ENCODE measurements around the gene ANKH. TPM values are rescaled to one million over a fixed set of nuclear protein-coding genes. Genes with fewer than 3 reads are reported as not detected.

The ANKH gene
- total RNA-seq, 4 donors from 2014 or later = 31.2 to 55.2 (median 34.7) TPM

DNA sequence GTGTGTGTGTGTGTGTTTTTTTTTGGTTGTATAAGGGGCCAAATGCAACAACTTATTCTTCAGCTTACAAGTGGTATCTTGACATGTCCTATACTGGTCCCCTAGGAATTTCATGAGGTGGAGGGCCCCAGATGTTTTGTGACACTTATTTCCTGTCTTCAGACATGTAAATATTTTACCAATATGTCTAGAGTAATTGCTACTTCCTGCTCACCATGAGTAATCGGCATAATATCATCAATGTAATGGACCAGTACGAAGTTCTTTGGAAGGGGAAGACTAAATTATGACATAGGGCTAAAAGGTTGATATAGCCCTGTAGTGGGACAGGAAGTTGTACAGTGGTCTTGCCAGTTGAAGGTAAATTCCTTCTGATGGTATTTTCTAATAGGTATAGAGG, 210.7 kb downstream of the ANKH start:
- TF ChIP-seq, protein P1, sequence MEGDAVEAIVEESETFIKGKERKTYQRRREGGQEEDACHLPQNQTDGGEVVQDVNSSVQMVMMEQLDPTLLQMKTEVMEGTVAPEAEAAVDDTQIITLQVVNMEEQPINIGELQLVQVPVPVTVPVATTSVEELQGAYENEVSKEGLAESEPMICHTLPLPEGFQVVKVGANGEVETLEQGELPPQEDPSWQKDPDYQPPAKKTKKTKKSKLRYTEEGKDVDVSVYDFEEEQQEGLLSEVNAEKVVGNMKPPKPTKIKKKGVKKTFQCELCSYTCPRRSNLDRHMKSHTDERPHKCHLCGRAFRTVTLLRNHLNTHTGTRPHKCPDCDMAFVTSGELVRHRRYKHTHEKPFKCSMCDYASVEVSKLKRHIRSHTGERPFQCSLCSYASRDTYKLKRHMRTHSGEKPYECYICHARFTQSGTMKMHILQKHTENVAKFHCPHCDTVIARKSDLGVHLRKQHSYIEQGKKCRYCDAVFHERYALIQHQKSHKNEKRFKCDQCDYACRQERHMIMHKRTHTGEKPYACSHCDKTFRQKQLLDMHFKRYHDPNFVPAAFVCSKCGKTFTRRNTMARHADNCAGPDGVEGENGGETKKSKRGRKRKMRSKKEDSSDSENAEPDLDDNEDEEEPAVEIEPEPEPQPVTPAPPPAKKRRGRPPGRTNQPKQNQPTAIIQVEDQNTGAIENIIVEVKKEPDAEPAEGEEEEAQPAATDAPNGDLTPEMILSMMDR (IDR thresholded peaks at IDR 0.05) = no peak
- no peak for TF ChIP-seq POLR2A (IDR thresholded peaks at IDR 0.05)

GRCh38 chr5:14659821-14660607, 211.6 kb downstream of the ANKH start:
- Histone ChIP-seq H3K27ac (no peak overlapping the region), H3K27me3 (no peaks in the 10 kb centered on the region), H3K4me1 (peaks cover 0 to 6% of the 10 kb centered on the region in 2 donors), H3K36me3 (no peaks in the 10 kb centered on the region), H3K9me3 (no peaks in the 10 kb centered on the region), H3K4me3 (replicated peaks in 1 of 3) (no peak overlapping the region)
- TF ChIP-seq, protein P1 (IDR thresholded peaks at IDR 0.05) = no peak
- no peak for TF ChIP-seq POLR2A (IDR thresholded peaks at IDR 0.05)
- DNase-seq = no peak
- intact Hi-C loops (cut with DNase I) = no loop called here
- 96 to 97% methylated on average over 3 of the region's 3 CpGs for WGBS, 2 donors

More for the DNA sequence above, 210.7 kb downstream of the ANKH start:
- Histone ChIP-seq H3K36me3 (no peaks in the 10 kb centered on the region), H3K27me3 (no peaks in the 10 kb centered on the region), H3K9me3 (no peaks in the 10 kb centered on the region), H3K4me3 (replicated peaks in 1 of 3) (no peak overlapping the region), H3K4me1 (peaks cover 5 to 11% of the 10 kb centered on the region in 2 donors), H3K27ac (no peak overlapping the region)
- intact Hi-C loops (cut with DNase I) = no loop called here
- no peak for DNase-seq
- WGBS, 2 donors = 90% methylated on average over 2 of the region's 2 CpGs

- no peak overlapping the region for H3K4me3 ChIP-seq (replicated peaks in 1 of 3)
- TF ChIP-seq, protein P1 (IDR thresholded peaks at IDR 0.05) = no peak
- no peak for TF ChIP-seq POLR2A (IDR thresholded peaks at IDR 0.05)
- 42 to 44% methylated on average over 2 of the region's 2 CpGs for WGBS, 2 donors
Measured at GRCh38 chr5:14656898-14657297, 214.7 kb downstream of the ANKH start.

DNA sequence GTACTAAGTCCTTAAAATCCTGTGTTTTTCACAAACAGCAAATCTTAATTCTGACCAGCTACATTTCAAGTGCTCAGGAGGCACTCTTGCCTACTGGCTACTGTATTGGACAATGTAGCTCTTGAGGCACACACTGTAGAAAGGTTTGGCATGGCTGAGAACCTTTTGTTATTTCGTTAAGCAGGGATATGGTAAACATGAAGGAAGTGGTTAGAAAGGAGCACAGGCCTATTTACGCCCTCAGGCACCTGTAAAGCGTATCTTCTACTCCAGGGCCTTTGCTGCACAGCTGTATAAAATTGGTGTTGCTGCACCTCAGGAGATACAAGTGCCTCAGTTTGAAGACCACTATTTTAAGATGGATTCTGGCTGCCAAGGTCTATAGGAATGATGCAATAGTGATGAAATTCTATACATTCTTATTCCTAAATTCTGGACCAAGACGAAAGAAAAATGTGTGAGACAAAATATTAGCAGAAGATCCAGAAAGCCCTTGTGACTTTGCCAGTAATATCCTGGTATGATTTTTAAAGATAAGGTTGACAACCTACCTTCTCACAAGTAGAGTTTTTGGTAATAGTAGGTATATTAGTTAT, 216.3 kb downstream of the ANKH start:
- 61 to 64% methylated on average over 4 of the region's 4 CpGs for WGBS, 2 donors
- intact Hi-C loops (cut with DNase I) = no loop called here

More at GRCh38 chr5:14656898-14657297, 214.7 kb downstream of the ANKH start:
- intact Hi-C loops (cut with DNase I) = no loop called here
- DNase-seq = no peak
- no peaks in the 10 kb centered on the region for H3K27me3 ChIP-seq
- no peaks in the 10 kb centered on the region for H3K9me3 ChIP-seq
- H3K27ac ChIP-seq = no peak overlapping the region
- H3K4me1 ChIP-seq = no peaks in the 10 kb centered on the region
- H3K36me3 ChIP-seq = no peaks in the 10 kb centered on the region

More for the DNA sequence above, 216.3 kb downstream of the ANKH start:
- Histone ChIP-seq H3K27ac (no peak overlapping the region), H3K4me3 (replicated peaks in 1 of 3) (no peak overlapping the region), H3K9me3 (no peaks in the 10 kb centered on the region), H3K27me3 (no peaks in the 10 kb centered on the region), H3K4me1 (no peaks in the 10 kb centered on the region), H3K36me3 (no peaks in the 10 kb centered on the region)
- DNase-seq = no peak
- TF ChIP-seq, protein P1 (IDR thresholded peaks at IDR 0.05) = no peak
- no peak for TF ChIP-seq POLR2A (IDR thresholded peaks at IDR 0.05)

Small RNA genes lying within 50 kb of the gene (microRNA-seq; reads per million reads assigned to microRNA genes)
- not detected for gene MIR4637

Small RNA genes lying within 50 kb of the gene (small RNA-seq; reads per million reads assigned to genes)
- gene HNRNPKP5 (not detected), gene MIR4637 (not detected)

Other genes starting within 250 kb of the ANKH start
- gene OTULIN, start 207.1 kb downstream of the ANKH start, total RNA-seq = 10 to 100 TPM; 18.0 to 42.7 (median 30.7) TPM